ENCODE results near the gene UBR1. TPM values are rescaled to one million over a fixed set of nuclear protein-coding genes. Genes with fewer than 3 reads are reported as not detected.
"Not testable (repeated sequence)": the region's sequence is repeated elsewhere in the genome, so short reads cannot be mapped to it uniquely, and the experiment has no call there.

Gene UBR1
- total RNA-seq, 1 experiment from 2014 or later = 22.2 TPM

GRCh38 chr15:42954291-42954690, 151.5 kb downstream of the UBR1 start:
- no peak overlapping the region for H2BK12ac ChIP-seq (ENCODE audit: insufficient read length, low read depth, low read length)
- H4K91ac ChIP-seq (ENCODE audit: insufficient read length, low read depth, low read length) = no peak overlapping the region
- H4K20me1 ChIP-seq (ENCODE audit: control insufficient read depth, insufficient read depth, insufficient read length) = no peaks in the 10 kb centered on the region
- no peak overlapping the region for H2BK15ac ChIP-seq (ENCODE audit: low read depth, low read length)
- H3K27me3 ChIP-seq (ENCODE audit: insufficient read depth, low read length) = no peaks in the 10 kb centered on the region
- H2BK20ac ChIP-seq (ENCODE audit: low read depth, low read length, poor library complexity, severe bottlenecking) = no peak overlapping the region
- H2BK5ac ChIP-seq (ENCODE audit: insufficient read length, low read length) = no peak overlapping the region
- H3K23ac ChIP-seq (ENCODE audit: insufficient read length, low read depth, low read length) = no peak overlapping the region
- no CpG with 5 or more reads among the region's 4 CpGs for WGBS (ENCODE audit: extremely low coverage, insufficient read length, low lambda C conversion rate)
- no peak overlapping the region for H3K18ac ChIP-seq (ENCODE audit: insufficient read length, low read depth, low read length)
- H3K4ac ChIP-seq (ENCODE audit: low read depth, low read length) = no peak overlapping the region
- no peaks in the 10 kb centered on the region for H3K4me1 Mint-ChIP-seq
- no peak overlapping the region for H2AFZ ChIP-seq (ENCODE audit: low read length)
- H4K5ac ChIP-seq (ENCODE audit: insufficient read length, low read depth, low read length) = no peak overlapping the region
- H2AK5ac ChIP-seq (ENCODE audit: insufficient read length, low read length) = no peak overlapping the region
- no peak for DNase-seq
- H3K4me1 ChIP-seq (ENCODE audit: insufficient read depth, low read length) = no peaks in the 10 kb centered on the region
- H3K4me2 ChIP-seq (ENCODE audit: insufficient read depth, insufficient read length, low read length) = no peak overlapping the region
- H3K23me2 ChIP-seq (ENCODE audit: insufficient read length, low read depth, low read length, poor library complexity, severe bottlenecking) = no peaks in the 10 kb centered on the region
- H3K27ac ChIP-seq (ENCODE audit: insufficient read length, low read depth, low read length) = no peak overlapping the region
- no peak for TF ChIP-seq CTCF (conservative IDR thresholded peaks at IDR 0.05)
- no peak overlapping the region for H4K8ac ChIP-seq (replicated peaks; ENCODE audit: insufficient read length, low read depth, low read length)
- no peak overlapping the region for H3K14ac ChIP-seq (ENCODE audit: insufficient read depth, low read length)
- no peaks in the 10 kb centered on the region for H3K79me2 ChIP-seq (ENCODE audit: insufficient read depth, low read length)
- no peaks in the 10 kb centered on the region for H3K27me3 Mint-ChIP-seq (ENCODE audit: low read depth)
- no peak overlapping the region for H3K4me3 Mint-ChIP-seq
- peaks cover 15 to 56% (median 46%) of the 10 kb centered on the region in 3 experiments; a peak in 6 of 7 replicates for H3K36me3 Mint-ChIP-seq (ENCODE audit: insufficient read depth in 1 of 3, low read depth in 3 of 3)
- H3K56ac ChIP-seq (ENCODE audit: insufficient read length, low read depth, low read length) = no peak overlapping the region
- H2BK120ac ChIP-seq (ENCODE audit: low read depth, low read length, poor library complexity, severe bottlenecking) = no peak overlapping the region
- H3K27ac Mint-ChIP-seq = 0 out of 7 replicates have a peak overlapping the region, but pooled peaks of 1 of the 3 experiments have one; percentile 28
- no peak overlapping the region for H3T11ph ChIP-seq (ENCODE audit: low read length)
- H3K9me3 Mint-ChIP-seq = no peaks in the 10 kb centered on the region
- no peak overlapping the region for H3K9ac ChIP-seq (ENCODE audit: extremely low read depth, insufficient read length, low read length)
- no peaks in the 10 kb centered on the region for H3K9me3 ChIP-seq (ENCODE audit: control insufficient read depth, low read depth, low read length)
- no peaks in the 10 kb centered on the region for H3K79me1 ChIP-seq (ENCODE audit: insufficient read depth, low read depth, low read length, poor library complexity, severe bottlenecking)

GRCh38 chr15:42948898-42949297, 156.9 kb downstream of the UBR1 start:
- H3K4me1 Mint-ChIP-seq; H3K9ac ChIP-seq (ENCODE audit: extremely low read depth, insufficient read length, low read length); H3K4ac ChIP-seq (ENCODE audit: low read depth, low read length); H3K23ac ChIP-seq (ENCODE audit: insufficient read length, low read depth, low read length); DNase-seq; H2BK120ac ChIP-seq (ENCODE audit: low read depth, low read length, poor library complexity, severe bottlenecking); H3T11ph ChIP-seq (ENCODE audit: low read length); H3K23me2 ChIP-seq (ENCODE audit: insufficient read length, low read depth, low read length, poor library complexity, severe bottlenecking); H2AFZ ChIP-seq (ENCODE audit: low read length); H3K4me1 ChIP-seq (ENCODE audit: insufficient read depth, low read length); H3K14ac ChIP-seq (ENCODE audit: insufficient read depth, low read length); H3K4me2 ChIP-seq (ENCODE audit: insufficient read depth, insufficient read length, low read length); H2BK5ac ChIP-seq (ENCODE audit: insufficient read length, low read length); H2BK15ac ChIP-seq (ENCODE audit: low read depth, low read length); H3K18ac ChIP-seq (ENCODE audit: insufficient read length, low read depth, low read length); H3K27ac ChIP-seq (ENCODE audit: insufficient read length, low read depth, low read length); H3K4me3 Mint-ChIP-seq; H4K8ac ChIP-seq (replicated peaks; ENCODE audit: insufficient read length, low read depth, low read length); H3K27me3 Mint-ChIP-seq (ENCODE audit: low read depth); H4K5ac ChIP-seq (ENCODE audit: insufficient read length, low read depth, low read length); H3K27me3 ChIP-seq (ENCODE audit: insufficient read depth, low read length); H2BK20ac ChIP-seq (ENCODE audit: low read depth, low read length, poor library complexity, severe bottlenecking); H3K79me1 ChIP-seq (ENCODE audit: insufficient read depth, low read depth, low read length, poor library complexity, severe bottlenecking); H3K27ac Mint-ChIP-seq; H3K56ac ChIP-seq (ENCODE audit: insufficient read length, low read depth, low read length); H2AK5ac ChIP-seq (ENCODE audit: insufficient read length, low read length); H3K9me3 ChIP-seq (ENCODE audit: control insufficient read depth, low read depth, low read length); H4K20me1 ChIP-seq (ENCODE audit: control insufficient read depth, insufficient read depth, insufficient read length); H2BK12ac ChIP-seq (ENCODE audit: insufficient read length, low read depth, low read length); H3K9me3 Mint-ChIP-seq; H4K91ac ChIP-seq (ENCODE audit: insufficient read length, low read depth, low read length); H3K79me2 ChIP-seq (ENCODE audit: insufficient read depth, low read length): not testable (repeated sequence)
- peaks cover 9 to 54% (median 38%) of the 10 kb centered on the region in 3 experiments; a peak in 6 of 7 replicates for H3K36me3 Mint-ChIP-seq (ENCODE audit: insufficient read depth in 1 of 3, low read depth in 3 of 3)
- WGBS (ENCODE audit: extremely low coverage, insufficient read length, low lambda C conversion rate) = no CpG with 5 or more reads among the region's 3 CpGs
